Activated CD4-positive, CD25-positive, alpha-beta regulatory T cell treated with anti-CD3 and anti-CD28 coated beads, Interleukin-2, amount 50 U/mL, for 16 hours (primary cell): ENCODE measurements around the gene PROP1.
"Not testable (repeated sequence)": the region's sequence is repeated elsewhere in the genome, so short reads cannot be mapped to it uniquely, and the experiment has no call there.

Source experiments
- DNase-seq: peaks from one replicate; pipeline ENCODE4 v3.0.0-alpha.2; 2020; ENCODE audit warnings: low read depth, low spot score

The PROP1 gene

GRCh38 chr5:177982956-177983355 is 13.1 kb downstream of the PROP1 start:
- DNase-seq, result no peak

GRCh38 chr5:177982072-177982727 is 13.8 kb downstream of the PROP1 start:
- no peak for DNase-seq

GRCh38 chr5:177981296-177982071 is 14.6 kb downstream of the PROP1 start:
- DNase-seq, result no peak

GRCh38 chr5:177980743-177981151 is 15.3 kb downstream of the PROP1 start:
- DNase-seq, result no peak

GRCh38 chr5:177977600-177977999 is 18.4 kb downstream of the PROP1 start:
- not testable (repeated sequence) for DNase-seq

- no peak for DNase-seq
Observed at GRCh38 chr5:177973066-177973635, 22.9 kb downstream of the PROP1 start.

GRCh38 chr5:177972613-177973012 is 23.4 kb downstream of the PROP1 start:
- no peak for DNase-seq

GRCh38 chr5:177972014-177972413 is 24.0 kb downstream of the PROP1 start:
- DNase-seq, result not testable (repeated sequence)

GRCh38 chr5:177968661-177969211 is 27.3 kb downstream of the PROP1 start:
- no peak for DNase-seq

GRCh38 chr5:177967221-177967887 is 28.7 kb downstream of the PROP1 start:
- no peak for DNase-seq

GRCh38 chr5:177966839-177967166 is 29.2 kb downstream of the PROP1 start:
- no peak for DNase-seq

GRCh38 chr5:177966009-177966838 is 29.8 kb downstream of the PROP1 start:
- no peak for DNase-seq

GRCh38 chr5:177964471-177964870 is 31.6 kb downstream of the PROP1 start:
- DNase-seq, result no peak

GRCh38 chr5:177963966-177964365 is 32.1 kb downstream of the PROP1 start:
- no peak for DNase-seq

GRCh38 chr5:177959315-177959714 is 36.7 kb downstream of the PROP1 start:
- DNase-seq, result no peak

GRCh38 chr5:177958696-177959095 is 37.3 kb downstream of the PROP1 start:
- no peak for DNase-seq

- no peak for DNase-seq
Observed at GRCh38 chr5:177957241-177957640, 38.8 kb downstream of the PROP1 start.

- DNase-seq, result not testable (repeated sequence)
Observed at GRCh38 chr5:177953101-177953500, 42.9 kb downstream of the PROP1 start.

- not testable (repeated sequence) for DNase-seq
Observed at GRCh38 chr5:177949656-177950055, 46.4 kb downstream of the PROP1 start.

- not testable (repeated sequence) for DNase-seq
Observed at GRCh38 chr5:177949065-177949464, 47.0 kb downstream of the PROP1 start.

- not testable (repeated sequence) for DNase-seq
Observed at GRCh38 chr5:177947912-177948311, 48.1 kb downstream of the PROP1 start.
